ENCODE measurements around the gene KRT2. TPM values are rescaled to one million over a fixed set of nuclear protein-coding genes. Genes with fewer than 3 reads are reported as not detected.

The KRT2 gene
- total and polyA plus RNA-seq, 2 donors (not counting 1 experiment from before 2014, with no cell fraction given) = 0.04 TPM; not detected in 1

DNA sequence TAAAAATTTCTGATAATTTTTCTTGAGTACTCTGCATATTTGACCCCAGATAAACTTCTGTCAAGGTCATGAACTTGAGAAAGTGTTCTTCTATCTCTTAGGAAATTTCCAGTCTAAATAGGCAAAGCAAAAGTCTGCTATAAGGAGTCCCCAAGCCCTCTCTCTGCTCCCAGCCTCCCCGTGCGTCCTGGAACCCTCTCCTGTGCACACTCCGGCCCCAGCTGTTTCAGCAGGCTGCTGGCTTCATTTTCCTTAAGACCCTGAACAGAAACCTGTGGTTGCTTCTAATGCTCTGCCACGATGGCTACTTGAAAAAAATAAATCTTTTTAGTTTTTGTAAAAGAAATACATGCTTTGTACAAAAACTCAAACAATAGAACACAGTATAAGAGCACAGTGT, 14.7 kb downstream of the KRT2 start:
- Mint-ChIP-seq H3K4me1 (no peaks in the 10 kb centered on the region), H3K27me3 (peaks cover 18% of the 10 kb centered on the region), H3K9me3 (ENCODE audit: insufficient read depth) (peaks cover 2% of the 10 kb centered on the region), H3K27ac (no peak overlapping the region), H3K4me3 (no peak overlapping the region)
- Histone ChIP-seq H3K79me2 (ENCODE audit: control insufficient read depth, insufficient read depth, low read length) (no peaks in the 10 kb centered on the region), H3K4me3 (ENCODE audit: control extremely low read depth in 1 of 5, extremely low read depth in 1 of 5, insufficient read depth in 1 of 5, low read depth in 2 of 5, low read length in 4 of 5) (no peak overlapping the region), H2AFZ (ENCODE audit: insufficient read depth, low read depth, low read length, poor library complexity, severe bottlenecking) (no peak overlapping the region), H3K9ac (ENCODE audit: low read length) (no peak overlapping the region), H3K27me3 (replicated peaks in 1 of 4; ENCODE audit: control extremely low read depth in 1 of 4, control insufficient read depth in 3 of 4, insufficient read depth in 4 of 4, low read length in 3 of 4) (peaks cover 0 to 9% (median 1%) of the 10 kb centered on the region in 4 experiments), H3K27ac (ENCODE audit: low read length in 2 of 2) (no peak overlapping the region), H4K20me1 (ENCODE audit: control insufficient read depth, insufficient read depth, low read length, poor library complexity, severe bottlenecking) (no peaks in the 10 kb centered on the region), H3K4me2 (replicated peaks; ENCODE audit: low read depth, low read length, poor library complexity, severe bottlenecking) (no peak overlapping the region), H3K9me3 (ENCODE audit: control extremely low read depth in 1 of 3, control insufficient read depth in 2 of 3, insufficient read depth in 1 of 3, low read length in 2 of 3) (no peaks in the 10 kb centered on the region), H3K4me1 (ENCODE audit: control insufficient read depth in 2 of 2, insufficient read depth in 2 of 2, low read length in 2 of 2) (no peaks in the 10 kb centered on the region), H3K36me3 (replicated peaks in 1 of 2; ENCODE audit: control extremely low read depth in 1 of 2, control insufficient read depth in 1 of 2, extremely low read depth in 1 of 2, insufficient read depth in 2 of 2, low read length in 1 of 2) (no peaks in the 10 kb centered on the region)
- no peak for ATAC-seq (ENCODE audit: low read depth)
- ChIA-PET POLR2A (no interaction called here), CTCF (no interaction called here)
- 95% methylated on average over 3 of the region's 4 CpGs for WGBS (ENCODE audit: insufficient coverage)
- intact Hi-C loops (cut with micrococcal nuclease) = no loop called here
- TF ChIP-seq CTCF (IDR thresholded peaks at IDR 0.05) (no peak), EZH2 (IDR thresholded peaks at IDR 0.05; ENCODE audit: borderline replicate concordance, insufficient read depth, low read depth, low read length, poor library complexity, severe bottlenecking) (no peak)
- no peak for DNase-seq

DNA sequence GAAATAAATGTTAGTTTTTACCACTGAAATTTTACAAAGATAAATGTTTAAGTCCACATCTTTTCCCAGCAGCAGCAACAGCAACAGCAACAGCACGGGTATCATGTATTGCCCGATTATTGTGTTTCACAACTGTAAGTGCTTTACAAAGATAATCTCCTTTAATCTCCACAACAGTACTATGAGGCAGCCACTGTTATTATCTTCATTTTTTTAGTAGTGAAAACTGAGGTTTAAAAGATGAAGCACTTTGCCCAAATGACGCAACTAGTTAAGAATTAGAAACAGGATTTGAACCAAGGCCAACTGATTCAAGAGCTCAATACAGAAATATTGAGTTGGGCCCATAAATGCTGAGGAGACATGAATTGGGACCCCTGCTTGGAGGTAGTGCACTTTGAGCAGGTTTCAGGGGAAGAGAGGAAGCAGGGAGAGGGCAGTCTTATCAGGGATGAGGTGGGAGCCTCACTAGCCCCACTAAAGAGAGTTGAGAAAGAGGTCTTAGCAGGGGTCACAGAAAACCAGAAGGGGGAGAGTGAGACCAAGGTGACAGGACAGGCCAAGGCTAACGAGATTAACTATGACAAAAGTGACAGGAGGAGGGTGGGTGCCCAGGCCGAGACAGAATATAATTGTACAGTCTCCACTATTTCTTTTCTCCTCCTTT, 15.3 kb downstream of the KRT2 start:
- Histone ChIP-seq H3K27me3 (replicated peaks in 1 of 4; ENCODE audit: control extremely low read depth in 1 of 4, control insufficient read depth in 3 of 4, insufficient read depth in 4 of 4, low read length in 3 of 4) (peaks cover 0 to 7% (median 1%) of the 10 kb centered on the region in 4 experiments), H3K4me3 (ENCODE audit: control extremely low read depth in 1 of 5, extremely low read depth in 1 of 5, insufficient read depth in 1 of 5, low read depth in 2 of 5, low read length in 4 of 5) (no peak overlapping the region), H3K9ac (ENCODE audit: low read length) (no peak overlapping the region), H2AFZ (ENCODE audit: insufficient read depth, low read depth, low read length, poor library complexity, severe bottlenecking) (no peak overlapping the region), H3K4me1 (ENCODE audit: control insufficient read depth in 2 of 2, insufficient read depth in 2 of 2, low read length in 2 of 2) (no peaks in the 10 kb centered on the region), H3K9me3 (ENCODE audit: control extremely low read depth in 1 of 3, control insufficient read depth in 2 of 3, insufficient read depth in 1 of 3, low read length in 2 of 3) (no peaks in the 10 kb centered on the region), H3K27ac (ENCODE audit: low read length in 2 of 2) (no peak overlapping the region), H3K4me2 (replicated peaks; ENCODE audit: low read depth, low read length, poor library complexity, severe bottlenecking) (no peak overlapping the region), H3K79me2 (ENCODE audit: control insufficient read depth, insufficient read depth, low read length) (no peaks in the 10 kb centered on the region), H3K36me3 (replicated peaks in 1 of 2; ENCODE audit: control extremely low read depth in 1 of 2, control insufficient read depth in 1 of 2, extremely low read depth in 1 of 2, insufficient read depth in 2 of 2, low read length in 1 of 2) (no peaks in the 10 kb centered on the region), H4K20me1 (ENCODE audit: control insufficient read depth, insufficient read depth, low read length, poor library complexity, severe bottlenecking) (no peaks in the 10 kb centered on the region)
- H3K9me3 Mint-ChIP-seq (ENCODE audit: insufficient read depth) = peaks cover 2% of the 10 kb centered on the region
- ChIA-PET POLR2A (no interaction called here), CTCF (no interaction called here)
- no peak for TF ChIP-seq CTCF (IDR thresholded peaks at IDR 0.05)
- no peak for TF ChIP-seq EZH2 (IDR thresholded peaks at IDR 0.05; ENCODE audit: borderline replicate concordance, insufficient read depth, low read depth, low read length, poor library complexity, severe bottlenecking)
- intact Hi-C loops (cut with micrococcal nuclease) = no loop called here
- WGBS (ENCODE audit: insufficient coverage) = no CpG with 5 or more reads among the region's 5 CpGs
- H3K27me3 Mint-ChIP-seq = peaks cover 14% of the 10 kb centered on the region
- ATAC-seq (ENCODE audit: low read depth) (no peak), DNase-seq (no peak)
- H3K4me3 Mint-ChIP-seq = no peak overlapping the region
- H3K27ac Mint-ChIP-seq = no peak overlapping the region
- H3K4me1 Mint-ChIP-seq = no peaks in the 10 kb centered on the region

Measured in B cell (primary cell).